Breast epithelium (tissue), 3 donors: Measurements from ENCODE around the gene BRIP1.

Experiments
- CTCF ChIP-seq, 3 donors: fragments of 450-650 bp; IDR thresholded peaks; one replicate each; pipeline ENCODE4 v1.5.1; 2016 to 2017; ENCODE audit warnings: antibody characterized with exemption in 3 of 3, mild to moderate bottlenecking in 3 of 3, moderate library complexity in 3 of 3
- POLR2A ChIP-seq: fragments of 450-650 bp; IDR thresholded peaks from one replicate; pipeline ENCODE4 v1.6.1; 2016; ENCODE audit warnings: antibody characterized with exemption, mild to moderate bottlenecking, moderate library complexity

GRCh38 chr17:61639818-61640217, 223.5 kb downstream of the BRIP1 start:
- TF ChIP-seq CTCF (IDR thresholded peaks at IDR 0.05) (no peak), POLR2A (no peak)
